ENCODE results near the gene BMERB1. TPM values are rescaled to one million over a fixed set of nuclear protein-coding genes. Genes with fewer than 3 reads are reported as not detected.

The BMERB1 gene
- total and polyA plus RNA-seq, 4 donors = 5.6 to 33.3 (median 9.0) TPM

- peaks cover 0 to 6% (median 0%) of the 10 kb centered on the region in 4 donors for H3K36me3 ChIP-seq (ENCODE audit: control insufficient read depth in 4 of 4, insufficient read depth in 3 of 4, low read depth in 1 of 4, low read length in 3 of 4)
- WGBS = 95% methylated on average over 11 of the region's 11 CpGs
- peaks cover 0 to 1% (median 0%) of the 10 kb centered on the region in 4 donors for H3K4me1 ChIP-seq (ENCODE audit: control insufficient read depth in 4 of 4, insufficient read depth in 4 of 4, low read length in 3 of 4)
- no peak for DNase-seq (ENCODE audit: low spot score)
- H3K9ac ChIP-seq (ENCODE audit: low read depth in 1 of 2, low read length in 2 of 2) = no peak overlapping the region
- H3K27ac ChIP-seq (ENCODE audit: low read depth in 1 of 2, low read length in 2 of 2) = no peak overlapping the region
- H3K9me3 ChIP-seq (ENCODE audit: control insufficient read depth in 4 of 4, low read length in 3 of 4) = no peaks in the 10 kb centered on the region
- H3K4me3 ChIP-seq (ENCODE audit: low read depth in 1 of 3, low read length in 3 of 3) = no peak overlapping the region
- TF ChIP-seq YY1 (IDR thresholded peaks at IDR 0.05) (no peak), EGR1 (IDR thresholded peaks at IDR 0.05; ENCODE audit: low read depth in 2 of 2) (no peak), SP1 (IDR thresholded peaks at IDR 0.05) (no peak), ZBTB33 (IDR thresholded peaks at IDR 0.05) (no peak), HNF4G (IDR thresholded peaks at IDR 0.05) (no peak), RXRA (IDR thresholded peaks at IDR 0.05) (no peak), JUND (IDR thresholded peaks at IDR 0.05) (no peak), HNF4A (conservative IDR thresholded peaks at IDR 0.05) (no peak), FOXA2 (IDR thresholded peaks at IDR 0.05) (no peak), FOXA1 (IDR thresholded peaks at IDR 0.05) (no peak), NR2F2 (IDR thresholded peaks at IDR 0.05) (no peak), REST (IDR thresholded peaks at IDR 0.05) (no peak), MAX (IDR thresholded peaks at IDR 0.05) (no peak), GABPA (IDR thresholded peaks at IDR 0.05 in 1 of 2, conservative IDR thresholded peaks at IDR 0.05 in 1 of 2) (no peak), TAF1 (conservative IDR thresholded peaks at IDR 0.05) (no peak), CTCF (IDR thresholded peaks at IDR 0.05; ENCODE audit: low read depth, low read length, missing input control) (no peak), RAD21 (IDR thresholded peaks at IDR 0.05) (no peak), ATF3 (IDR thresholded peaks at IDR 0.05) (no peak)
- H3K27me3 ChIP-seq (ENCODE audit: control insufficient read depth in 4 of 4, insufficient read depth in 4 of 4, low read length in 3 of 4) = no peaks in the 10 kb centered on the region
These were observed 78.8 kb downstream of the BMERB1 start for GRCh38 chr16:15513156-15513555.
